ENCODE results near the gene EHD1.

- TF ChIP-seq CTCF (conservative IDR thresholded peaks at IDR 0.05 in 1 of 2, IDR thresholded peaks at IDR 0.05 in 1 of 2; ENCODE audit: low read depth in 1 of 2, low read length in 2 of 2) (no peak), EZH2 (IDR thresholded peaks at IDR 0.05; ENCODE audit: low read length, missing control alignments) (no peak)
These were observed 39.7 kb downstream of the EHD1 start for GRCh38 chr11:64838600-64839334.

All from fibroblast of lung (primary cell).